GM10266 (cell line): ENCODE data around the gene TMTC2.
"Not testable (repeated sequence)": the region's sequence is repeated elsewhere in the genome, so short reads cannot be mapped to it uniquely, and the experiment has no call there.

Experiments
- DNase-seq: peaks from one replicate; pipeline ENCODE4 v3.0.0; 2012; ENCODE audit errors: extremely low spot score
- CTCF ChIP-seq: IDR thresholded peaks from 2 replicates; pipeline ENCODE4 v1.5.1; 2012; ENCODE audit warnings: mild to moderate bottlenecking, low read depth; ENCODE audit not compliant: control insufficient read depth, insufficient read depth; ENCODE audit errors: missing control alignments

TMTC2 gene

GRCh38 chr12:82749015-82749414, 62.3 kb downstream of the TMTC2 start:
- no peak for DNase-seq
- no peak for TF ChIP-seq CTCF

DNA sequence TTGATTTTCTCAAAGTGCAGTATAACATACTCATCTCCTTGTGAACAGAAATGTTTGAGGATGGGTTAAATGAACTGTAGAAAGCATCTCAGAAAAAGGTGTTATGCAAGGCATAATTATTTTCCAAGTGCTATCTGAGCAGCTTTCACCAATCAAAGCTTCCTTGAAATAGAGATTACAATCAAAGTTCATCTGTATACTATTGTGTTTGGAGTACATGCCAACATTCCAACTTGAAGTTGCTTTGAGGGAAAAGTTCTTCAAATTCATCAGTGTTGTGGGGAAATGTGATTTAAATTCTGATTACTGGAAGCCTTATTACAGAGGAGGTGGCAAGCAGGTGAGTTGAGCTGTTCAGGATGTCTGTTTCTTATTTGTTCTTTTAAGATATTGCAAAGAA, 68.2 kb downstream of the TMTC2 start:
- no peak for DNase-seq
- no peak for TF ChIP-seq CTCF

DNA sequence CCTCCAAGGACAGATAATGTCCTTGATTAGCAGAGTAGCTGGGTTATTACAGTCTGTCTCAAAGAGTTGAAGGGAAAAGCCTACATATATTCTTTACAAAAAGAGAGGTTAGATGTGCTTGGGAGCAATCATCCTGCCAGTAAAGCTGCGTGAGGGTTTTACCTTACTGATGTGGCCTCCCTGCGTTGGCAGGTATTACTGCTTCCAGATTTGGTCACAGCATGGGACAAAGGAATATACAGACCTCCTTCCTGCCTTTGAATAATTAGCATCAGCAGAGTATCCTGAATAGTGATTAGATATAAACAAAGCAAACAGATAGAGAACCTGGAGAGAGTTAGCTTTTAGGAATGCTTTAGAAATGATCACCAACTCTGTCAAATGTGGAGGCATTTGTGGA, 69.6 kb downstream of the TMTC2 start:
- no peak for DNase-seq
- TF ChIP-seq CTCF, result no peak

GRCh38 chr12:82757059-82757458, 70.4 kb downstream of the TMTC2 start:
- TF ChIP-seq CTCF, result no peak
- no peak for DNase-seq

GRCh38 chr12:82757656-82758055, 71.0 kb downstream of the TMTC2 start:
- TF ChIP-seq CTCF, result no peak
- no peak for DNase-seq

- TF ChIP-seq CTCF, result no peak
- no peak for DNase-seq
These were observed 72.1 kb downstream of the TMTC2 start for GRCh38 chr12:82758749-82759330.

DNA sequence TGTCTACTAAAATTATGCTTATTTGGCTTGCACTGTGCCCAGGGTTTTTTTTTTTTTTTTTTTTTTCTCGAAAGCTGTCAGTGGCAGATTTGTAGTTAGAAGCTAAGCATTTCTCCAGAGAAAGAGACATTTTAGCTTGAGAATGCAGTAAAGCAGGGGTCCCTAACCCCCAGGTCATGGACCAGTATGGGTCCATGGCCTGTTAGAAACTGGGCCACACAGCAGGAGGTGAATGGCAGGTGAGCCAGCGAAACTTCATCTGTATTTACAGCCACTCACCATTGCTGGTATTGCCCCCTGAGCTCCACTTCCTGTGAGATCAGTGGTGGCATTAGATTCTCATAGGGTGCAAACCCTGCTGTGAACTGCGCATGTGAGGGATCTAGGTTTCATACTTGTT, 73.7 kb downstream of the TMTC2 start:
- no peak for TF ChIP-seq CTCF
- DNase-seq, result no peak

GRCh38 chr12:82765206-82765605, 78.5 kb downstream of the TMTC2 start:
- DNase-seq, result not testable (repeated sequence)
